K562 (cell line): Measurements from ENCODE around the gene MTARC2. TPM values are rescaled to one million over a fixed set of nuclear protein-coding genes. Genes with fewer than 3 reads are reported as not detected.
A peak's percentile ranks its signal among the peaks of the same experiment; 100 is the strongest.

Experiments
- CEBPG ChIP-seq, 3 experiments: fragments of 200-800 bp in 1 of 3; sonication (Bioruptor generic) in 1 of 3; sonication (generic) in 1 of 3; formaldehyde crosslinking in 1 of 3; IDR thresholded peaks in 2 of 3; conservative IDR thresholded peaks in 1 of 3; 2 replicates each; pipeline versions ENCODE4 v1.6.1 to v1.8.0; 2016 to 2022; ENCODE audit warnings: missing compliant biosample characterization in 2 of 3, missing genetic modification characterization in 2 of 3, mild to moderate bottlenecking in 1 of 3, missing genetic modification reagents in 1 of 3
- GTF2E2 ChIP-seq: fragments of 200-800 bp; sonication (Bioruptor generic); IDR thresholded peaks from 2 replicates; pipeline ENCODE4 v1.6.1; 2016; ENCODE audit warnings: missing genetic modification characterization, missing compliant biosample characterization
- MAFG ChIP-seq: fragments of 450-650 bp; conservative IDR thresholded peaks from 2 replicates; pipeline ENCODE4 v1.6.1; 2016; ENCODE audit warnings: missing genetic modification characterization, missing compliant biosample characterization
- NR3C1 ChIP-seq: sonication (generic); formaldehyde crosslinking; IDR thresholded peaks from 2 replicates; pipeline ENCODE4 v1.8.1; 2022; ENCODE audit warnings: missing genetic modification reagents
- RBM25 ChIP-seq: fragments of 200-400 bp; formaldehyde crosslinking; IDR thresholded peaks from 2 replicates; pipeline ENCODE4 v1.6.1; 2018; ENCODE audit warnings: low read length, low read depth, moderate library complexity; ENCODE audit not compliant: severe bottlenecking
- SUPT5H ChIP-seq: fragments of 450-650 bp; IDR thresholded peaks from 2 replicates; pipeline ENCODE4 v1.6.1; 2016
- THRAP3 ChIP-seq: fragments of 450-650 bp; IDR thresholded peaks from 2 replicates; pipeline ENCODE4 v1.6.1; 2016; ENCODE audit warnings: mild to moderate bottlenecking, inconsistent platforms, borderline replicate concordance
- YBX1 ChIP-seq: fragments of 450-650 bp; IDR thresholded peaks from 2 replicates; pipeline ENCODE4 v1.7.1; 2016; ENCODE audit warnings: mild to moderate bottlenecking
- ZNF146 ChIP-seq: IDR thresholded peaks from one replicate; pipeline ENCODE4 v1.6.1; 2018; ENCODE audit warnings: missing compliant biosample characterization; ENCODE audit not compliant: unreplicated experiment
- polyA plus RNA-seq, 8 experiments: library from polyadenylated mRNA; depleted of rRNA in 4 of 8; stranded (reverse) in 5 of 8; unstranded in 3 of 8; fragments of >200 nt; fragmentation: Nextera tagmentation in 2 of 8; fragmentation: Illumina TruSeq in 1 of 8; extraction: Ambion mirVana in 2 of 8; extraction: Trizol in 1 of 8; gene quantifications; 2 replicates each; pipeline versions ENCODE4 v1.2.1 to v1.2.3, GENCODE V29; 2011 to 2014; ENCODE audit warnings: inconsistent platforms in 1 of 8, missing spikeins in 1 of 8
- total RNA-seq, 7 experiments: library from RNA; depleted of rRNA in 6 of 7; stranded (reverse); fragments of >200 nt in 6 of 7; fragmentation: Illumina TruSeq in 2 of 7; extraction: Trizol in 2 of 7; gene quantifications; 2 replicates each; pipeline versions ENCODE4 v1.2.1 to v1.2.3, GENCODE V29; 2011 to 2021; ENCODE audit warnings: low replicate concordance in 1 of 7
- TF ChIP-seq, protein P1 (sequence below): sonication (generic); formaldehyde crosslinking; IDR thresholded peaks from 2 replicates; pipeline ENCODE4 v1.8.1; 2023; ENCODE audit warnings: mild to moderate bottlenecking, missing genetic modification reagents

Gene MTARC2
- total and polyA plus RNA-seq, 9 of the 15 experiments (the other 6 are each of a cell fraction or from before 2014, with no cell fraction given) = 0.03 to 0.35 TPM; not detected in 7

DNA sequence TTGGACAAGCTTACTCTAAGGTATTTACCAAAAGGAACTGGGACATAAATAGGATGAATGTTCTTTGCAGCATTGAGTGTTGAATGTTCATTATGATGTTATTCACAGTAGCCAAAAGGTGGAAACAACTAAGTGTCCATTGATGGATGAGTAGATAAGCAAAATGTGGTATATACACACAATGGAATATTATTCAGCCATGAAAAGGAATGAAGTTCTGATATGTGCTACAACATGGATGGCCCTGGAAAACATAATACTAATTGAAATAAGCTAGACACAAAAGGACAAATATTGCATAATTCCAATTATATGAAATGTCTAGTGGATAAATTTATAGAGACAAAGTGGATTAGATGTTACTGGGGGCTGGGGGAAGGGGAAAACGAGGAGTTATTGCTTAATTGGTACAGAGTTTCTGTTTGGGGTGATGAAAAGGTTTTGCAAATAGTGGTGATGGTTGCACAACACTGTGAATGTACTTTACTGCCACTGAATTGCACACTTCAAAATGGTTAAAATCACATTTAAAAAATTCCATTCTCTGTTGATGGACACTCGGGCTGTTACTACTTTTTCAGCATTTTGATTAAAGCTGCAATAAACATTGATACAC is 41.5 kb downstream of the MTARC2 start (continued):
- no peak for TF ChIP-seq NR3C1 (CRISPR knock-in tag)
- TF ChIP-seq THRAP3 = no peak
- TF ChIP-seq MAFG (tag) = no peak
- no peak for TF ChIP-seq CEBPG (CRISPR knock-in tag; IDR thresholded peaks at IDR 0.05)
- TF ChIP-seq CEBPG (tag; conservative IDR thresholded peaks at IDR 0.05 in 1 of 2, IDR thresholded peaks at IDR 0.05 in 1 of 2) = peak in 1 of 2 experiments; percentile 72; a peak in 3 of 4 replicates
- TF ChIP-seq, protein P1, sequence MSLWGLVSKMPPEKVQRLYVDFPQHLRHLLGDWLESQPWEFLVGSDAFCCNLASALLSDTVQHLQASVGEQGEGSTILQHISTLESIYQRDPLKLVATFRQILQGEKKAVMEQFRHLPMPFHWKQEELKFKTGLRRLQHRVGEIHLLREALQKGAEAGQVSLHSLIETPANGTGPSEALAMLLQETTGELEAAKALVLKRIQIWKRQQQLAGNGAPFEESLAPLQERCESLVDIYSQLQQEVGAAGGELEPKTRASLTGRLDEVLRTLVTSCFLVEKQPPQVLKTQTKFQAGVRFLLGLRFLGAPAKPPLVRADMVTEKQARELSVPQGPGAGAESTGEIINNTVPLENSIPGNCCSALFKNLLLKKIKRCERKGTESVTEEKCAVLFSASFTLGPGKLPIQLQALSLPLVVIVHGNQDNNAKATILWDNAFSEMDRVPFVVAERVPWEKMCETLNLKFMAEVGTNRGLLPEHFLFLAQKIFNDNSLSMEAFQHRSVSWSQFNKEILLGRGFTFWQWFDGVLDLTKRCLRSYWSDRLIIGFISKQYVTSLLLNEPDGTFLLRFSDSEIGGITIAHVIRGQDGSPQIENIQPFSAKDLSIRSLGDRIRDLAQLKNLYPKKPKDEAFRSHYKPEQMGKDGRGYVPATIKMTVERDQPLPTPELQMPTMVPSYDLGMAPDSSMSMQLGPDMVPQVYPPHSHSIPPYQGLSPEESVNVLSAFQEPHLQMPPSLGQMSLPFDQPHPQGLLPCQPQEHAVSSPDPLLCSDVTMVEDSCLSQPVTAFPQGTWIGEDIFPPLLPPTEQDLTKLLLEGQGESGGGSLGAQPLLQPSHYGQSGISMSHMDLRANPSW (CRISPR knock-in tag) = no peak
- no peak for TF ChIP-seq GTF2E2 (tag)
- peak; percentile 56 for TF ChIP-seq RBM25
- no peak for TF ChIP-seq YBX1
- no peak for TF ChIP-seq SUPT5H
- TF ChIP-seq ZNF146 (CRISPR knock-in tag) = peak; percentile 78
